ENCODE measurements around the gene C5orf58. TPM values are rescaled to one million over a fixed set of nuclear protein-coding genes. Genes with fewer than 3 reads are reported as not detected.
A peak's percentile ranks its signal among the peaks of the same experiment; 100 is the strongest.

C5orf58 gene
- total and polyA plus RNA-seq, 10 of the 15 experiments (the other 5 are each of a cell fraction or from before 2014, with no cell fraction given): 0.13 to 0.27 (median 0.26) TPM; not detected in 7

DNA sequence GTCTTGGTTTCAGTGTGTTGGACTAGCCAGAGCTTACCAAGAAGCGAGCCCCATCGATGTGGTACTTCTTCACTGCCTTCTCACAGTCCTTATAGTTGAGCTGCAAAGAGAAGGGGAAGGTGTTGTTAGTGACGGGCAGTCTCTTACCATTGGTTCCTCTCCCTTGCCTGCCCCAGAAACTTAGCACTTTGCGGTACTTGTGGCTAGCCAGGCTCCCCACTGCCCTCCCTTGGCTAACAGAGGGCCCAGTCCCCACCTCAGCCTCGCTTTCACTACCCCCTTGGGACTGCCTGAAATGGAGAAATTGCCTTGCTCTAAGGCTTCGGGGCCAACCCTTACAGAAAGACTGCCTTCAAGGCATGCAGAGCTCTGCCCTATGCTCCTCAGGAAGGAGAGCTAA, 60.5 kb downstream of the C5orf58 start (continued):
- TF ChIP-seq ATF7 (IDR thresholded peaks at IDR 0.05; ENCODE audit: low read depth): peak; percentile 74
- TF ChIP-seq SKIL (IDR thresholded peaks at IDR 0.05; ENCODE audit: low read depth, poor library complexity, severe bottlenecking): peak; percentile 74
- no peak for TF ChIP-seq ATF2 (IDR thresholded peaks at IDR 0.05; ENCODE audit: low read length)
- TF ChIP-seq NFIC (IDR thresholded peaks at IDR 0.05; ENCODE audit: low read depth, low read length): 0 out of 2 replicates have a peak, but pooled peaks have one; percentile 35
- TF ChIP-seq IKZF2 (IDR thresholded peaks at IDR 0.05): peak; percentile 69 to 85; a peak in 2 of 4 replicates
- peak in 1 of 2 experiments; percentile 80; a peak in 2 of 4 replicates for TF ChIP-seq EP300 (IDR thresholded peaks at IDR 0.05; ENCODE audit: borderline replicate concordance in 1 of 2, control insufficient read depth in 1 of 2, low read depth in 2 of 2, low read length in 2 of 2)
- TF ChIP-seq CREM (IDR thresholded peaks at IDR 0.05; ENCODE audit: low read depth): no peak; the same call in 1 of the 2 replicates
- peak; percentile 94 for TF ChIP-seq NFYB (IDR thresholded peaks at IDR 0.05; ENCODE audit: insufficient read depth, low read depth, low read length)
- TF ChIP-seq NBN (IDR thresholded peaks at IDR 0.05): peak; percentile 85
- TF ChIP-seq BACH1 (IDR thresholded peaks at IDR 0.05; ENCODE audit: borderline replicate concordance): peak; percentile 39; the same call in 1 of the 2 replicates
- no peak for TF ChIP-seq CHD1 (IDR thresholded peaks at IDR 0.05; ENCODE audit: low read depth, low read length)
- no peak for TF ChIP-seq HDAC2 (IDR thresholded peaks at IDR 0.05)

Data from GM12878 (cell line).